ENCODE data around the gene LRG1. TPM values are rescaled to one million over a fixed set of nuclear protein-coding genes. Genes with fewer than 3 reads are reported as not detected.

The LRG1 gene
- total and polyA plus RNA-seq, 9 of the 15 experiments (the other 6 are each of a cell fraction or from before 2014, with no cell fraction given): 1.5 to 11.9 (median 8.7) TPM

- Histone ChIP-seq H3K27ac (ENCODE audit: extremely low read depth, low read depth, low read length) (peak overlapping the region; percentile 54; the same call in 2 of the 3 replicates), H3K79me2 (ENCODE audit: control insufficient read depth, insufficient read depth, low read length) (no peaks in the 10 kb centered on the region), H3K27me3 (ENCODE audit: control insufficient read depth in 2 of 2, insufficient read depth in 2 of 2, low read length in 2 of 2) (no peaks in the 10 kb centered on the region), H3K4me3 (no peak overlapping the region), H2AFZ (ENCODE audit: low read depth, low read length) (peak overlapping the region; percentile 86), H3K36me3 (ENCODE audit: control insufficient read depth, insufficient read depth, low read length) (no peaks in the 10 kb centered on the region), H3K9me1 (ENCODE audit: control insufficient read depth, insufficient read depth, low read length) (no peaks in the 10 kb centered on the region), H3K4me2 (ENCODE audit: insufficient read depth, low read length) (peak overlapping the region; percentile 45), H3K4me1 (replicated peaks in 1 of 2; ENCODE audit: control insufficient read depth in 2 of 2, insufficient read depth in 2 of 2, low read length in 2 of 2) (peaks cover 28 to 58% of the 10 kb centered on the region in 2 experiments), H4K20me1 (replicated peaks; ENCODE audit: control insufficient read depth, insufficient read depth, low read length) (peaks cover 4% of the 10 kb centered on the region), H3K9ac (ENCODE audit: insufficient read depth in 1 of 2, low read depth in 2 of 2, low read length in 2 of 2) (no peak overlapping the region; a peak in 1 of 4 replicates), H3K9me3 (replicated peaks; ENCODE audit: control insufficient read depth, insufficient read depth, low read depth, low read length) (no peaks in the 10 kb centered on the region)
- peak; percentile 77 for ATAC-seq
- DNase-seq (ENCODE audit: extremely low read depth in 1 of 4, low spot score in 3 of 4): peak; percentile 53 to 67 (median 60)
- 34% methylated on average over 5 of the region's 5 CpGs for WGBS (ENCODE audit: insufficient coverage, low coverage, missing lambda C conversion rate)
- POLR2A ChIA-PET: interaction anchor here (0.6 to 2.0 kb wide), 3 partner anchors 38 to 100 kb away, joined by 4 read pairs; no protein-coding TSS in a partner anchor
- BruUV-seq (replicated peaks): no TSS peak
- intact Hi-C loops (cut with micrococcal nuclease): no loop called here
- CTCF ChIA-PET (ENCODE audit: low intra/inter-chr PET ratio): interaction anchor here (0.6 to 3.6 kb wide), 2 partner anchors 59 to 65 kb away, joined by 4 to 25 read pairs; no protein-coding TSS in a partner anchor
- in situ Hi-C loops (cut with MboI): loop anchor here (5.0 to 10.0 kb wide), 2 partner anchors 60 to 218 kb away; partner anchors contain the start of genes FEM1A and TNFAIP8L1
- peak; percentile 85 for FAIRE-seq
- 0 out of 2 replicates have a peak, but pooled peaks have one; percentile 23 for TF ChIP-seq HDGF (IDR thresholded peaks at IDR 0.05)
- TF ChIP-seq CBFB (CRISPR knock-in tag; IDR thresholded peaks at IDR 0.05): peak; percentile 57; the same call in 1 of the 2 replicates
- TF ChIP-seq, protein P1, sequence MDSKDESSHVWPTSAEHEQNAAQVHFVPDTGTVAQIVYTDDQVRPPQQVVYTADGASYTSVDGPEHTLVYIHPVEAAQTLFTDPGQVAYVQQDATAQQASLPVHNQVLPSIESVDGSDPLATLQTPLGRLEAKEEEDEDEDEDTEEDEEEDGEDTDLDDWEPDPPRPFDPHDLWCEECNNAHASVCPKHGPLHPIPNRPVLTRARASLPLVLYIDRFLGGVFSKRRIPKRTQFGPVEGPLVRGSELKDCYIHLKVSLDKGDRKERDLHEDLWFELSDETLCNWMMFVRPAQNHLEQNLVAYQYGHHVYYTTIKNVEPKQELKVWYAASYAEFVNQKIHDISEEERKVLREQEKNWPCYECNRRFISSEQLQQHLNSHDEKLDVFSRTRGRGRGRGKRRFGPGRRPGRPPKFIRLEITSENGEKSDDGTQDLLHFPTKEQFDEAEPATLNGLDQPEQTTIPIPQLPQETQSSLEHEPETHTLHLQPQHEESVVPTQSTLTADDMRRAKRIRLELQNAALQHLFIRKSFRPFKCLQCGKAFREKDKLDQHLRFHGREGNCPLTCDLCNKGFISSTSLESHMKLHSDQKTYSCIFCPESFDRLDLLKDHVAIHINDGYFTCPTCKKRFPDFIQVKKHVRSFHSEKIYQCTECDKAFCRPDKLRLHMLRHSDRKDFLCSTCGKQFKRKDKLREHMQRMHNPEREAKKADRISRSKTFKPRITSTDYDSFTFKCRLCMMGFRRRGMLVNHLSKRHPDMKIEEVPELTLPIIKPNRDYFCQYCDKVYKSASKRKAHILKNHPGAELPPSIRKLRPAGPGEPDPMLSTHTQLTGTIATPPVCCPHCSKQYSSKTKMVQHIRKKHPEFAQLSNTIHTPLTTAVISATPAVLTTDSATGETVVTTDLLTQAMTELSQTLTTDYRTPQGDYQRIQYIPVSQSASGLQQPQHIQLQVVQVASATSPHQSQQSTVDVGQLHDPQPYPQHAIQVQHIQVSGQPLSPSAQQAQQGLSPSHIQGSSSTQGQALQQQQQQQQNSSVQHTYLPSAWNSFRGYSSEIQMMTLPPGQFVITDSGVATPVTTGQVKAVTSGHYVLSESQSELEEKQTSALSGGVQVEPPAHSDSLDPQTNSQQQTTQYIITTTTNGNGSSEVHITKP (IDR thresholded peaks at IDR 0.05; ENCODE audit: partially characterized antibody): peak; percentile 97
- TF ChIP-seq SMAD4 (CRISPR knock-in tag; conservative IDR thresholded peaks at IDR 0.05): no peak
- TF ChIP-seq YY1 (IDR thresholded peaks at IDR 0.05; ENCODE audit: borderline replicate concordance in 1 of 3, control insufficient read depth in 1 of 3, extremely low read depth in 1 of 3, insufficient read depth in 3 of 3, insufficient read length in 1 of 3, insufficient replicate concordance in 2 of 3, low read depth in 1 of 3, low read length in 2 of 3): peak in 1 of 3 experiments; percentile 70
- peak; percentile 51; the same call in 1 of the 2 replicates for TF ChIP-seq CEBPG (CRISPR knock-in tag; IDR thresholded peaks at IDR 0.05)
- TF ChIP-seq CEBPG (tag; conservative IDR thresholded peaks at IDR 0.05 in 1 of 2, IDR thresholded peaks at IDR 0.05 in 1 of 2): no peak
- TF ChIP-seq SPI1 (IDR thresholded peaks at IDR 0.05; ENCODE audit: borderline replicate concordance, low read depth, low read length): peak; percentile 38; the same call in 1 of the 2 replicates
- 0 out of 2 replicates have a peak, but pooled peaks have one; percentile 22 for TF ChIP-seq GATA2 (CRISPR knock-in tag; IDR thresholded peaks at IDR 0.05)
- peak; percentile 34; the same call in 1 of the 2 replicates for TF ChIP-seq ZNF12 (CRISPR knock-in tag; IDR thresholded peaks at IDR 0.05)
- TF ChIP-seq ZNF143 (CRISPR knock-in tag; IDR thresholded peaks at IDR 0.05): peak; percentile 81
- TF ChIP-seq, protein P2, sequence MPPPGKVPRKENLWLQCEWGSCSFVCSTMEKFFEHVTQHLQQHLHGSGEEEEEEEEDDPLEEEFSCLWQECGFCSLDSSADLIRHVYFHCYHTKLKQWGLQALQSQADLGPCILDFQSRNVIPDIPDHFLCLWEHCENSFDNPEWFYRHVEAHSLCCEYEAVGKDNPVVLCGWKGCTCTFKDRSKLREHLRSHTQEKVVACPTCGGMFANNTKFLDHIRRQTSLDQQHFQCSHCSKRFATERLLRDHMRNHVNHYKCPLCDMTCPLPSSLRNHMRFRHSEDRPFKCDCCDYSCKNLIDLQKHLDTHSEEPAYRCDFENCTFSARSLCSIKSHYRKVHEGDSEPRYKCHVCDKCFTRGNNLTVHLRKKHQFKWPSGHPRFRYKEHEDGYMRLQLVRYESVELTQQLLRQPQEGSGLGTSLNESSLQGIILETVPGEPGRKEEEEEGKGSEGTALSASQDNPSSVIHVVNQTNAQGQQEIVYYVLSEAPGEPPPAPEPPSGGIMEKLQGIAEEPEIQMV (tag; conservative IDR thresholded peaks at IDR 0.05; ENCODE audit: low read depth): peak; percentile 98
- 0 out of 2 replicates have a peak, but pooled peaks have one; percentile 10 for TF ChIP-seq TAL1 (IDR thresholded peaks at IDR 0.05)
- peak; percentile 84 for TF ChIP-seq HCFC1 (IDR thresholded peaks at IDR 0.05; ENCODE audit: low read depth, low read length)
- 0 out of 2 replicates have a peak, but pooled peaks have one; percentile 4 for TF ChIP-seq SMC3 (conservative IDR thresholded peaks at IDR 0.05; ENCODE audit: insufficient read depth, low read depth, low read length)
Measured at GRCh38 chr19:4577020-4577782, 37.4 kb upstream of the LRG1 start.
